GM12878 (cell line): ENCODE measurements around the gene KCNN1. TPM values are rescaled to one million over a fixed set of nuclear protein-coding genes. Genes with fewer than 3 reads are reported as not detected.

ENCODE experiments used
- ATAC-seq: fragments of 200-7000 bp; cut with Tn5 transposase; 3 replicates; pipeline ENCODE4 v1.9.1; 2020; ENCODE audit warnings: mild to moderate bottlenecking, moderate library complexity
- BruUV-seq: library from RNA; stranded (reverse); fragments of 400-500 nt; replicated peaks from 2 replicates; lab custom pipeline; 2021; lab: Mats Ljungman, UMichigan
- CTCF ChIA-PET: fragments of 300-600 bp; sonication (Branson Sonifier 250); formaldehyde crosslinking; extraction: SDS; loops from one replicate; lab custom pipeline; 2021; ENCODE audit warnings: inconsistent platforms; lab: Yijun Ruan, JAX
- POLR2A ChIA-PET: fragments of 350-600 bp; formaldehyde crosslinking; extraction: SDS; loops from one replicate; lab custom pipeline; 2021; ENCODE audit warnings: inconsistent platforms; lab: Charles Lee
- RAD21 ChIA-PET: fragments of 300-600 bp; sonication (Branson Sonifier 250); formaldehyde crosslinking; loops from one replicate; lab custom pipeline; 2023; ENCODE audit warnings: antibody characterized with exemption; ENCODE audit not compliant: unreplicated experiment; lab: Charles Lee
- SMC1A ChIA-PET: fragments of 300-600 bp; sonication (Branson Sonifier 250); formaldehyde crosslinking; loops from one replicate; lab custom pipeline; 2023; ENCODE audit not compliant: unreplicated experiment, uncharacterized antibody; lab: Charles Lee
- DNase-seq: peaks from one replicate; pipeline ENCODE4 v3.0.0-alpha.2; 2011; ENCODE audit warnings: low read depth, low spot score
- FAIRE-seq: peaks from 3 replicates; lab custom pipeline; 2011; peaks lifted over from hg19 to GRCh38; lab: Jason Lieb, UNC
- H2AFZ ChIP-seq: 2 replicates; pipeline ENCODE4 v1.6.0; 2011; ENCODE audit warnings: low read depth, low read length, control low read depth; ENCODE audit not compliant: control insufficient read depth
- H3K27ac ChIP-seq: 2 replicates; pipeline ENCODE4 v1.5.1; 2011; ENCODE audit warnings: control low read depth; ENCODE audit not compliant: control insufficient read depth, insufficient read depth
- H3K27me3 ChIP-seq, 2 experiments: replicated peaks in 1 of 2; 2 replicates each; pipeline versions ENCODE4 v1.6.0 to v1.6.1; 2011; ENCODE audit warnings: low read length in 1 of 2; ENCODE audit not compliant: control insufficient read depth in 2 of 2, insufficient read depth in 2 of 2
- H3K36me3 ChIP-seq, 2 experiments: 2 replicates each; pipeline ENCODE4 v1.5.1; 2011; ENCODE audit warnings: low read length in 1 of 2; ENCODE audit not compliant: control insufficient read depth in 2 of 2, insufficient read depth in 2 of 2
- H3K4me1 ChIP-seq: 2 replicates; pipeline ENCODE4 v1.6.1; 2011; ENCODE audit warnings: mild to moderate bottlenecking, low read length, moderate library complexity, mixed read lengths; ENCODE audit not compliant: control insufficient read depth, insufficient read depth
- H3K4me2 ChIP-seq: 2 replicates; pipeline ENCODE4 v1.6.0; 2011; ENCODE audit warnings: control low read depth; ENCODE audit not compliant: control insufficient read depth, insufficient read depth
- H3K4me3 ChIP-seq: fragments of 200-600 bp; sonication (generic); 2 replicates; pipeline ENCODE4 v1.5.1; 2016
- H3K79me2 ChIP-seq: 2 replicates; pipeline ENCODE4 v1.6.0; 2011; ENCODE audit warnings: low read length; ENCODE audit not compliant: control insufficient read depth, insufficient read depth
- H3K9ac ChIP-seq: 2 replicates; pipeline ENCODE4 v1.8.0; 2011; ENCODE audit warnings: low read length, control low read depth, mixed read lengths; ENCODE audit not compliant: control insufficient read depth, insufficient read depth
- H3K9me3 ChIP-seq: replicated peaks from 3 replicates; pipeline ENCODE4 v1.5.1; 2011; ENCODE audit warnings: mild to moderate bottlenecking, low read length; ENCODE audit not compliant: control insufficient read depth, insufficient read depth
- H4K20me1 ChIP-seq: 2 replicates; pipeline ENCODE4 v1.6.0; 2011; ENCODE audit not compliant: control insufficient read depth, insufficient read depth
- CBFB ChIP-seq: IDR thresholded peaks from 2 replicates; pipeline ENCODE4 v1.6.1; 2016; ENCODE audit warnings: antibody characterized with exemption, low read depth
- HSF1 ChIP-seq: fragments of 150-350 bp; IDR thresholded peaks from 2 replicates; pipeline ENCODE4 v1.6.1; 2014; ENCODE audit warnings: mild to moderate bottlenecking, low read depth, low read length
- IRF5 ChIP-seq: fragments of 450-650 bp; IDR thresholded peaks from 2 replicates; pipeline ENCODE4 v1.6.1; 2017; ENCODE audit warnings: borderline replicate concordance
- NRF1 ChIP-seq: conservative IDR thresholded peaks from 2 replicates; pipeline ENCODE4 v1.6.1; 2011; ENCODE audit warnings: mild to moderate bottlenecking, low read depth, low read length, improper control_type of control experiment
- RCOR1 ChIP-seq: conservative IDR thresholded peaks from 2 replicates; pipeline ENCODE4 v1.6.1; 2012; ENCODE audit warnings: low read depth, low read length, improper control_type of control experiment
- ZBTB11 ChIP-seq: fragments of 450-650 bp; formaldehyde crosslinking; IDR thresholded peaks from 2 replicates; pipeline ENCODE4 v1.5.0; 2022; ENCODE audit warnings: mild to moderate bottlenecking, missing genetic modification characterization
- ZNF384 ChIP-seq: IDR thresholded peaks from 2 replicates; pipeline ENCODE4 v1.6.1; 2012; ENCODE audit warnings: low read depth, mild to moderate bottlenecking, low read length, improper control_type of control experiment, borderline replicate concordance
- WGBS: methylation state at CpG from one replicate; pipeline ENCODE4 v1.1.6; 2016; ENCODE audit warnings: low lambda C conversion rate; ENCODE audit not compliant: insufficient replicate concordance, insufficient coverage; ENCODE audit errors: missing lambda C conversion rate; 5-methylcytosine and 5-hydroxymethylcytosine counted together
- in situ Hi-C: fragments of 300-500 bp; cut with MboI; formaldehyde crosslinking; loops from 9 replicates; pipeline ENCODE4 v1.14.3; 2018; ENCODE audit warnings: mixed read lengths
- intact Hi-C: fragments of 100-400 bp; cut with micrococcal nuclease; formaldehyde crosslinking; loops from one replicate; pipeline ENCODE4 v1.14.2; 2022; ENCODE audit not compliant: unreplicated experiment
- polyA plus RNA-seq, 11 experiments: library from polyadenylated mRNA; depleted of rRNA in 4 of 11; unstranded in 6 of 11; stranded (reverse) in 5 of 11; fragments of >200 nt; fragmentation: Nextera tagmentation in 4 of 11; fragmentation: Illumina TruSeq in 1 of 11; extraction: Ambion mirVana in 4 of 11; extraction: Trizol in 1 of 11; gene quantifications; 1 replicate in 1 of 11; 2 replicates in 10 of 11; pipeline versions ENCODE4 v1.2.1 to v1.2.3, GENCODE V29; 2011 to 2016; ENCODE audit warnings: inconsistent platforms in 2 of 11, missing spikeins in 2 of 11, low read depth in 1 of 11
- total RNA-seq, 4 experiments: library from RNA; depleted of rRNA in 3 of 4; stranded (reverse); fragments of >200 nt in 3 of 4; fragmentation: Illumina TruSeq in 1 of 4; extraction: Trizol in 1 of 4; gene quantifications; 2 replicates each; pipeline versions ENCODE4 v1.2.1 to v1.2.3, GENCODE V29; 2013 to 2021

The KCNN1 gene
- total and polyA plus RNA-seq, 10 of the 15 experiments (the other 5 are each of a cell fraction or from before 2014, with no cell fraction given) = 0.02 to 0.95 (median 0.16) TPM; not detected in 1

GRCh38 chr19:17977021-17977420 is 10.1 kb downstream of the KCNN1 start:
- CTCF ChIA-PET = interaction anchor here (1.0 kb wide), 1 partner anchor 118 kb away, joined by 3 read pairs; the partner anchor contains the start of gene RPL18A
- 27% methylated on average over 4 of the region's 4 CpGs for WGBS

More at GRCh38 chr19:17977021-17977420, 10.1 kb downstream of the KCNN1 start:
- no peaks in the 10 kb centered on the region; the same call in 1 of the 2 replicates for H4K20me1 ChIP-seq
- RAD21 ChIA-PET = no interaction called here
- SMC1A ChIA-PET = no interaction called here
- ATAC-seq = no peak
- no peak overlapping the region for H3K4me2 ChIP-seq
- POLR2A ChIA-PET = interaction anchor here (0.7 to 0.9 kb wide), 2 partner anchors 23 to 505 kb away, joined by 4 read pairs; no protein-coding TSS in a partner anchor
- peaks cover 4% of the 10 kb centered on the region for H3K4me1 ChIP-seq
- no peak for FAIRE-seq
- no peaks in the 10 kb centered on the region for H3K36me3 ChIP-seq
- intact Hi-C loops = no loop called here
- peaks cover 0 to 2% of the 10 kb centered on the region in 2 experiments; a peak in 1 of 4 replicates for H3K27me3 ChIP-seq
- TF ChIP-seq IRF5 = no peak
- TF ChIP-seq CBFB = no peak
- no peak for TF ChIP-seq ZNF384
- no peak for TF ChIP-seq HSF1
- no peak for TF ChIP-seq RCOR1
- TF ChIP-seq NRF1 = no peak
- no peak for TF ChIP-seq ZBTB11 (CRISPR knock-in tag)
- no TSS peak for BruUV-seq
- in situ Hi-C loops = no loop called here
- no peak overlapping the region for H2AFZ ChIP-seq
- H3K27ac ChIP-seq = no peak overlapping the region
- H3K9me3 ChIP-seq = no peaks in the 10 kb centered on the region
- H3K9ac ChIP-seq = no peak overlapping the region
- no peak overlapping the region for H3K4me3 ChIP-seq
- DNase-seq = no peak
- H3K79me2 ChIP-seq = no peaks in the 10 kb centered on the region
